WTC11 (cell line): Measurements from ENCODE around the gene SPRING1. TPM values are rescaled to one million over a fixed set of nuclear protein-coding genes. Genes with fewer than 3 reads are reported as not detected.

Experiments used
- ATAC-seq: fragments of 200-7000 bp; cut with Tn5 transposase; 2 replicates; pipeline ENCODE4 v1.10.0; 2021; ENCODE audit warnings: mild to moderate bottlenecking, moderate library complexity
- CTCF ChIA-PET: fragments of 300-600 bp; sonication (Branson Sonifier 250); formaldehyde crosslinking; loops from one replicate; lab custom pipeline; 2021; ENCODE audit warnings: antibody characterized with exemption; lab: Charles Lee
- POLR2A ChIA-PET: fragments of 350-600 bp; sonication (Branson Sonifier 250); formaldehyde crosslinking; loops from one replicate; lab custom pipeline; 2021; ENCODE audit warnings: antibody characterized with exemption; lab: Charles Lee
- DNase-seq: peaks from one replicate; pipeline ENCODE4 v3.0.0; 2021; ENCODE audit warnings: low spot score
- H3K27ac Mint-ChIP-seq: 2 replicates; pipeline ENCODE4 v1.8.0; 2021; ENCODE audit warnings: mixed read lengths
- H3K27me3 Mint-ChIP-seq: 2 replicates; pipeline ENCODE4 v1.8.0; 2021; ENCODE audit warnings: low read depth, mild to moderate bottlenecking, moderate library complexity, mixed read lengths
- H3K36me3 Mint-ChIP-seq: 2 replicates; pipeline ENCODE4 v1.8.0; 2021; ENCODE audit warnings: mixed read lengths
- H3K4me1 Mint-ChIP-seq: 2 replicates; pipeline ENCODE4 v1.8.0; 2022; ENCODE audit warnings: mixed read lengths
- H3K4me3 Mint-ChIP-seq: 2 replicates; pipeline ENCODE4 v1.8.0; 2021; ENCODE audit warnings: mild to moderate bottlenecking, moderate library complexity, mixed read lengths
- H3K9me3 Mint-ChIP-seq: 2 replicates; pipeline ENCODE4 v1.8.0; 2021; ENCODE audit warnings: mixed read lengths
- ARID4B ChIP-seq: sonication (generic); formaldehyde crosslinking; IDR thresholded peaks from 2 replicates; pipeline ENCODE4 v1.8.0; 2023; ENCODE audit warnings: missing genetic modification reagents, mild to moderate bottlenecking, borderline replicate concordance
- ATF1 ChIP-seq: sonication (generic); formaldehyde crosslinking; IDR thresholded peaks from 2 replicates; pipeline ENCODE4 v1.8.1; 2023; ENCODE audit warnings: mild to moderate bottlenecking, moderate library complexity, missing genetic modification reagents
- CBFB ChIP-seq: sonication (generic); formaldehyde crosslinking; IDR thresholded peaks from 2 replicates; pipeline ENCODE4 v1.8.1; 2022; ENCODE audit warnings: mild to moderate bottlenecking, low read depth, missing genetic modification reagents
- CREB1 ChIP-seq: sonication (generic); formaldehyde crosslinking; IDR thresholded peaks from 2 replicates; pipeline ENCODE4 v1.8.0; 2023; ENCODE audit warnings: mild to moderate bottlenecking, missing genetic modification reagents
- KAT7 ChIP-seq: sonication (generic); formaldehyde crosslinking; IDR thresholded peaks from 2 replicates; pipeline ENCODE4 v1.8.1; 2023; ENCODE audit warnings: missing genetic modification reagents, mild to moderate bottlenecking, borderline replicate concordance
- MAX ChIP-seq: sonication (generic); formaldehyde crosslinking; IDR thresholded peaks from 2 replicates; pipeline ENCODE4 v1.8.0; 2022; ENCODE audit warnings: mild to moderate bottlenecking, missing genetic modification reagents
- MXD4 ChIP-seq: fragments of 250-450 bp; sonication (Bioruptor Pico); IDR thresholded peaks from 2 replicates; pipeline ENCODE4 v1.8.0; 2021; ENCODE audit warnings: mild to moderate bottlenecking, moderate library complexity, borderline replicate concordance
- MYBL2 ChIP-seq: sonication (generic); formaldehyde crosslinking; IDR thresholded peaks from 2 replicates; pipeline ENCODE4 v1.8.1; 2023; ENCODE audit warnings: mild to moderate bottlenecking, moderate library complexity, missing genetic modification reagents
- NFE2L1 ChIP-seq: sonication (generic); formaldehyde crosslinking; IDR thresholded peaks from 2 replicates; pipeline ENCODE4 v1.8.1; 2023; ENCODE audit warnings: missing genetic modification reagents
- NFYB ChIP-seq: sonication (generic); formaldehyde crosslinking; conservative IDR thresholded peaks from 2 replicates; pipeline ENCODE4 v1.8.0; 2022; ENCODE audit warnings: low read depth, missing genetic modification reagents
- NR1H2 ChIP-seq: sonication (generic); formaldehyde crosslinking; IDR thresholded peaks from 2 replicates; pipeline ENCODE4 v1.9.0; 2021; ENCODE audit warnings: mild to moderate bottlenecking, moderate library complexity, missing genetic modification reagents
- NR2C2 ChIP-seq: sonication (generic); formaldehyde crosslinking; IDR thresholded peaks from 2 replicates; pipeline ENCODE4 v1.8.0; 2022; ENCODE audit warnings: mild to moderate bottlenecking, missing genetic modification reagents
- SMAD4 ChIP-seq: sonication (generic); formaldehyde crosslinking; IDR thresholded peaks from 2 replicates; pipeline ENCODE4 v1.8.0; 2022; ENCODE audit warnings: mild to moderate bottlenecking, missing genetic modification reagents
- TP53 ChIP-seq: sonication (generic); formaldehyde crosslinking; IDR thresholded peaks from 2 replicates; pipeline ENCODE4 v1.8.1; 2023; ENCODE audit warnings: mild to moderate bottlenecking, missing genetic modification reagents
- ZNF232 ChIP-seq: sonication (generic); formaldehyde crosslinking; IDR thresholded peaks from 2 replicates; pipeline ENCODE4 v1.8.0; 2022; ENCODE audit warnings: mild to moderate bottlenecking, missing genetic modification reagents
- total RNA-seq: library from RNA; stranded (reverse); gene quantifications from 3 replicates; pipeline ENCODE4 v1.2.3, GENCODE V29; 2021
- TF ChIP-seq, protein P1 (sequence below): sonication (generic); formaldehyde crosslinking; IDR thresholded peaks from 2 replicates; pipeline ENCODE4 v1.8.1; 2023; ENCODE audit warnings: mild to moderate bottlenecking, missing genetic modification reagents
- TF ChIP-seq, protein P2 (sequence below): sonication (generic); formaldehyde crosslinking; IDR thresholded peaks from 2 replicates; pipeline ENCODE4 v1.8.1; 2022; ENCODE audit warnings: low read depth, mild to moderate bottlenecking, moderate library complexity, missing genetic modification reagents, borderline replicate concordance

Gene SPRING1
- total RNA-seq, 1 experiment from 2014 or later, result 46.1 TPM

GRCh38 chr12:116694653-116695463 is 43.0 kb downstream of the SPRING1 start (continued):
- TF ChIP-seq NFYB (CRISPR knock-in tag) (no peak), NR1H2 (CRISPR knock-in tag) (no peak)

GRCh38 chr12:116693286-116694227 is 44.3 kb downstream of the SPRING1 start:
- ChIA-PET POLR2A (interaction anchor here (0.6 kb wide), 1 partner anchor 410 kb away, joined by 7 read pairs; no protein-coding TSS in a partner anchor), CTCF (interaction anchor here (0.5 to 1.3 kb wide), 5 partner anchors 10 to 457 kb away, joined by 3 to 8 read pairs (median 3); no protein-coding TSS in a partner anchor)
- TF ChIP-seq MAX (CRISPR knock-in tag), result no peak
- TF ChIP-seq CBFB (CRISPR knock-in tag), result no peak
- no peak for TF ChIP-seq CREB1 (CRISPR knock-in tag)
- TF ChIP-seq, protein P1, sequence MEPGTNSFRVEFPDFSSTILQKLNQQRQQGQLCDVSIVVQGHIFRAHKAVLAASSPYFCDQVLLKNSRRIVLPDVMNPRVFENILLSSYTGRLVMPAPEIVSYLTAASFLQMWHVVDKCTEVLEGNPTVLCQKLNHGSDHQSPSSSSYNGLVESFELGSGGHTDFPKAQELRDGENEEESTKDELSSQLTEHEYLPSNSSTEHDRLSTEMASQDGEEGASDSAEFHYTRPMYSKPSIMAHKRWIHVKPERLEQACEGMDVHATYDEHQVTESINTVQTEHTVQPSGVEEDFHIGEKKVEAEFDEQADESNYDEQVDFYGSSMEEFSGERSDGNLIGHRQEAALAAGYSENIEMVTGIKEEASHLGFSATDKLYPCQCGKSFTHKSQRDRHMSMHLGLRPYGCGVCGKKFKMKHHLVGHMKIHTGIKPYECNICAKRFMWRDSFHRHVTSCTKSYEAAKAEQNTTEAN (CRISPR knock-in tag), result no peak
- no peak for TF ChIP-seq ATF1 (CRISPR knock-in tag)
- no peak for TF ChIP-seq MYBL2 (CRISPR knock-in tag)
- TF ChIP-seq TP53 (CRISPR knock-in tag), result no peak
- Mint-ChIP-seq H3K4me1 (peaks cover 18% of the 10 kb centered on the region), H3K27ac (no peak overlapping the region), H3K27me3 (peaks cover 17% of the 10 kb centered on the region), H3K4me3 (peak overlapping the region; percentile 59), H3K36me3 (peaks cover 4% of the 10 kb centered on the region), H3K9me3 (peaks cover 8% of the 10 kb centered on the region)
- DNase-seq (no peak), ATAC-seq (peak; percentile 18)

- ChIA-PET CTCF (interaction anchor here (0.9 to 1.3 kb wide), 3 partner anchors 9 to 456 kb away, joined by 3 to 8 read pairs (median 3); no protein-coding TSS in a partner anchor), POLR2A (no interaction called here)
- DNase-seq (no peak), ATAC-seq (no peak)
- Mint-ChIP-seq H3K27me3 (peaks cover 19% of the 10 kb centered on the region), H3K4me3 (no peak overlapping the region), H3K36me3 (peaks cover 4% of the 10 kb centered on the region), H3K9me3 (peaks cover 8% of the 10 kb centered on the region), H3K27ac (no peak overlapping the region), H3K4me1 (peaks cover 18% of the 10 kb centered on the region)
- TF ChIP-seq ARID4B (CRISPR knock-in tag), result no peak
- TF ChIP-seq NFYB (CRISPR knock-in tag), result no peak
- TF ChIP-seq NFE2L1 (CRISPR knock-in tag), result no peak
- TF ChIP-seq, protein P2, sequence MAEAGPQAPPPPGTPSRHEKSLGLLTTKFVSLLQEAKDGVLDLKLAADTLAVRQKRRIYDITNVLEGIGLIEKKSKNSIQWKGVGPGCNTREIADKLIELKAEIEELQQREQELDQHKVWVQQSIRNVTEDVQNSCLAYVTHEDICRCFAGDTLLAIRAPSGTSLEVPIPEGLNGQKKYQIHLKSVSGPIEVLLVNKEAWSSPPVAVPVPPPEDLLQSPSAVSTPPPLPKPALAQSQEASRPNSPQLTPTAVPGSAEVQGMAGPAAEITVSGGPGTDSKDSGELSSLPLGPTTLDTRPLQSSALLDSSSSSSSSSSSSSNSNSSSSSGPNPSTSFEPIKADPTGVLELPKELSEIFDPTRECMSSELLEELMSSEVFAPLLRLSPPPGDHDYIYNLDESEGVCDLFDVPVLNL, result no peak
- no peak for TF ChIP-seq SMAD4 (CRISPR knock-in tag)
- TF ChIP-seq NR2C2 (CRISPR knock-in tag), result no peak
- no peak for TF ChIP-seq ZNF232
- TF ChIP-seq KAT7 (CRISPR knock-in tag), result no peak
- TF ChIP-seq, protein P1 (CRISPR knock-in tag), result no peak
- TF ChIP-seq MXD4 (CRISPR knock-in tag), result no peak
Observed at GRCh38 chr12:116692605-116693004, 45.3 kb downstream of the SPRING1 start.
